ENCODE measurements around the gene MTA3.
A peak's percentile ranks its signal among the peaks of the same experiment; 100 is the strongest.
"Not testable (repeated sequence)": the region's sequence is repeated elsewhere in the genome, so short reads cannot be mapped to it uniquely, and the experiment has no call there.

Gene MTA3

DNA sequence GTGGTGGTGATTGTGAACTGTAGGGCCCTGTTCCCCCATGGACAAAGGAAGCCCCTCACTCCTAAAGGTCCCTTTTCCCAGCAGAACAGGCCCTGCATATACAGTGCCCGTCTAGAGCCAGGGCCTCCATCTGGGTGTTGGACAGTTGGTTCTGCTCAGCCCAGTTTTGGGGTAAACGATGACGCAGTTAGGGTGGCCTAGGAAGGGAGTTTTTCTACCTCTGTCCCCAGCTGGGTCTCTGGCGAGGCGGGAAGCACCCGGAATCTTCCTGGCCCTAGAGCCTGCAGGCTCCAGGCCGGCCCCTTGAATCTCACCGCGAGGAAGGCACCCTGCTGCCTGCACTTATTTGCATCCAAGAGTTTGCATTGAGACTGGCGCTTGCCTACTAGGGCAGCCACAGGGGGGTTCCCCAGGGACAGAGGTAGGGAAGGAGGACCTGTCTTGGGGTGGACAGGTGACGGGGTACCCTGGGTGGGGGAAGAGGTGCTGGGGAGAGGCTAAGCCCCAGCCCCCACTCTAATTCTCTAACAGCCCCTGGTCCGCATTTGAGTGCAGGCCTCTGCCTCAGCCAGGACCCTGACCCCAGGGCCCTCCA lies 529 bp upstream of the MTA3 start:
- peak; percentile 77 for DNase-seq (ENCODE audit: low spot score)

DNA sequence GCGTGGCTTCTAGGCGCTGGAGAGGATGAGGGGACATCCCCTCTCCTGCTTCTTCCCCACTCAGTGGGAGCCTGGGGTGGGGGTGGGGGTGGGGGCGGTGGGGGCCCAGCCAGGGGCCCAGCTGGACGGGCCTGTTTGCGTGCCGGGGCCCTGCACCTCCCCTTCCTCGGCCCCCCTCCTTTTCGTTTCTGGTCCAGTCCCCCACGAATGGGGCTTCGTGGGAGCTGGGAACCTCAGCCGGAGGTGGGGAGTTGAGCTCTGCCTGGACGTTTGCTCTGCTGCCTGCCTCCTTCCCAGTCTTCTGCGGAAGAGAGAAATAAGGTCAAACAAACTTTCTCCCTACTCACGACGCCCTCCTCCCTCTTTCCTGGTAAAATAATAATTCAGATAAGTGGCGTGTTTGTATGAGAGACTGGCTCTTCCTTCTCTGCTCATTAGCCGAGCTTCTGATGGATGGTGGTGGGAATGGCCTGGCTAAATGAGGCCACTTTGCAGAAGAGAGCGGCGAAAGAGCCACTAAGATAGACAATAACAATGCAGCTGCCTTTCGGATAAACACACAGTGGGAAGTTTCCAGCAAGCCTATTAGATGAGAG lies 782 bp downstream of the MTA3 start:
- peak; percentile 34 for DNase-seq (ENCODE audit: low spot score)

DNA sequence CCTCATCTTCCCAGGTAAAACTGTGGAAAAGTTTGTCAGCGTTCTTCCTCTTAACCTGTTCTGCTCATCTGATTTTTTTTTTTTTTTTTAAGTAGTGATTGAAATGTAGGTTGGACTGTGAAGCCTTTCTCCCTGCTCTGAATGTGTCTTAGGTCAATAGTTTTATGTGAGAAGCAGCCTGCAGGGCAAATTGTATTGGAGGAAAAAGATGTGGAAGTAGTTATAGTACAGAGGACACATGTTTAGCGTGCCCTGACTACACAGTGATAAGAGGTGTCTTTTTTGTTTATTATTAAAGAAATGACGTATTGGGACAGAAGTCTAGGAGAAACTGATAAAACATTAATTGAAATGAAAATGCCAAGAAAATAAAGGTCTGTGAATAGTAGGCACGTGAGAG lies 1.5 kb downstream of the MTA3 start:
- DNase-seq (ENCODE audit: low spot score): peak; percentile 38

DNA sequence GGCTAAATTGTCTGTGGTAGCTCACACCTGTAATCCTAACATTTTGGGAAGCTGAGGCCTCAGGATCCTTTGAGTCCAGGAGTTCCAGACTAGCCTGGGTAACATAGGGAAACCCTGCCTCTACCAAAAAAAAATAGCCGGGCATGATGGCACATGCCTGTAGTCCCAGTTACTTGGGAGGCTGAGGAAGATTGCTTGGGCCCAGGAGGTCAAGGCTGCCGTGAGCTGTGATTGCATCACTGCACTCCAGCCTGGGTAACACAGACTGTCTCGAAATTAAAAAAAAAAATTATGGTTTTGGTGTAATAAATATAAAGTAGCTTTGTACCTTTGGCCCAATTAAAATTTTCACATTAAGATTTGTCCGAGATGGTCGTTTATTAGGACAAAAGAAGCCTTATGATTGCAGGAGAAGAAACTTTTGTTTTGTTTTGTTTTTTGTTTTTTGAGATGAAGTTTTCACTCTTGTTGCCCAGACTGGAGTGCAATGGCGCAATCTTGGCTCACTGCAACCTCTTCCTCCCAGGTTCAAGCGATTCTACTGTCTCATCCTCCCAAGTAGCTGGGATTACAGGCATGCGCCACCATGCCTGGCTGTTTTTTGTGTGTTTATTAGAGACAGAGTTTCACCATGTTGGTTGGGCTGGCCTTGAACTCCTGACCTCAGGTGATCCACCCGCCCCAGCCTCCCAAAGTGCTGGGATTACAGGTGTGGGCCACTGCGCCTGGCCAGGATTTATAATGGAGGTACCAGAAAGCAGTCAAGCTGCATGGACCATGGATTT lies 4.1 kb downstream of the MTA3 start:
- no peak for DNase-seq (ENCODE audit: low spot score)

DNA sequence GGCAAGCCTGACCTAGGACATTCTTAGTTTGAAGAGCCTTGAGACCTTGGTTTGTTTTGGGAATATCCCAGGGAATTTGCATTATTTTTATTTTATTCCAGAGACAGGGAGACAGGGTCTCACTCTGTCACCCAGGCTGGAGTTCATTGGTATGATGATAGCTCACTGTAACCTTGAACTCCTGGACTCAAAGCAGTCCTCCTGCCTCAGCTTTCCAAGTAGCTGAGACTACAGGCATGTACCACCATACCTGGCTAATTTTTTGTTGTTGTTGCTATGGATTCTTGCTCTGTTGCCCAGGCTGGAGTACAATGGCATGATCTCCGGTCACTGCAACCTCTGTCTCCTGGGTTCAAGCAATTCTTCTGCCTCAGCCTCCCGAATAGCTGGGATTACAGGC lies 4.8 kb downstream of the MTA3 start:
- DNase-seq (ENCODE audit: low spot score): no peak

DNA sequence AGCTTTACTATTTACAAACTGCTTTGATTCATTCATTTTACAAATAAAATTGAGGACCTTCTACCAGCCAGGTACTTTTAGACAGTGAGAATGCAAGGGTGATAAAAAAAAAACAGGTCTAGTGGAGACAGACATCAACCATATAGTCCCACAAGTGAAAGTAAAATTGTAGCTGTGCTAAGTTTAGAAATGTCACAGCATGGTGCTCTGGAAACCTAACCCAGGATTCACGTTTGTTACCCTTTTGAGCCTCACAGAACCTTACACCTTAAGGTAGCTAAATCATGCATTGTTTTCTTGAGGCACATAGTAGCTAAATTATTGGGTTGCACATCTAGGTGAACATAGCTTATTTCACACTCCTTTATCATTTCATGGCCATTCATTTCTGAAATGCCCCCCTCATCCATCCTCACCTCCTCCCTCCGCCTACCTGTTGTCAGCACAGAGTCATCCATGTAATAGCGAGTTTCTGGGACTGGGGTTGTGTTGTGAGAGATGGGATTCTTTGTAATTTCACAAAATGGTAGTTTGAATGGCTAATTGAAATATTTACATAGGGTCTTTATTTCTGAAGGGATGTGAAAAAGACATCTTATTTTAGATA lies 7.1 kb downstream of the MTA3 start:
- DNase-seq (ENCODE audit: low spot score): no peak

DNA sequence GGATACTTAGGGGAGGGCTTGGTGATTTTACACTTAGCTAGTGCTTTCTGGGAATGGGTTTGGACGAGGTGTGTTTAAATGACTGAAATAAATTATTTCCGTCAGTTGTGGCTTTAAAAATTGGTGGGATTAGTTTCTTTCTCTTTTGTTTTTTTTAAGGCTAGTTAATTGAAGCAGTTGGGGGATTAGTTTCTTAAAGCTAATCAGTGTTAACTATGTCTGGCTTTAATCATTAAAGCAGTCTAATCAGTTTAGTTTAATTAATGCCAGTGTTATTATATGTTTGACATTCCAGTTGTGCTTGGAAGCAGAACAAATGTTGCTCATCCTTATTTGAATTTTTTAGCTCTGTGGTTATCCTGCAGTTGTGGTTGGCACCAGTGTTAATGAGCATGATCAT lies 10.2 kb downstream of the MTA3 start:
- DNase-seq (ENCODE audit: low spot score): no peak

DNA sequence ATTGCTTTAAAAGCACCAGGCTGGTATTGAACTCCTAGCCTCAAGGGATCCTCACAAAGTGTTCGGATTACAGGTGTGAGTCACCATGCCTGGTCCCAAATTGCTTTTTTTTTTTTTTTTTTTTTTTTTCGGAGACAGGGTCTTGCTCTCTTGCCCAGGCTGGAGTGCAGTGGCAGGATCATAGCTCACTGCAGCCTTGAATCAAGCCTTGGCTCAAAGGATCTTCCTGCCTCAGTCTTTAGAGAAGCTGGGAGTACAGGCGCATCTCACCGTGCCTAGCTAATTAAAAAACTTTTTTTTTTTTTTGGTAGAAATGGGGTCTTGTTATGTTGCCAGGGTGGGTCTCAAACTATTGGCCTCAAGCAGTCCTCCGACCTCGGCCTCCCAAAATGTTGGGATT lies 12.8 kb downstream of the MTA3 start:
- no peak for DNase-seq (ENCODE audit: low spot score)

DNA sequence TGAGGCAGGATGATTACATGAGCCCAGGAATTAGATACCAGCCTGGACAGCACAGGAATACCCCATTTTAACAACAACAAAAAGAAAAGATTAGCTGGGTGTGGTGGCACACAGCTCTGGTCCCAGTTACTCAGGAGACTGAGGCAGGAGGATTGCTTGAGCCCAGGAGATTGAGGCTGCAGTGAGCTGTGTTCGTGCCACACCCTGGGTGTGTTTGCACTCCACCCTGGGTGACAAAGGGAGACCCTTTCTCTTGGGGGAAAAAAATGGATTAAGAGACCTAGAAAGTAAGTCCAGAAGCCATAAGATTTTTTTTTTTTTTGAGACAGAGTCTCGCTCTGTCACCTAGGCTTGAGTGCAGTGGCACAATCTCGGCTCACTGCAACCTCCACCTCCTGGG lies 16.2 kb downstream of the MTA3 start:
- not testable (repeated sequence) for DNase-seq (ENCODE audit: low spot score)

DNA sequence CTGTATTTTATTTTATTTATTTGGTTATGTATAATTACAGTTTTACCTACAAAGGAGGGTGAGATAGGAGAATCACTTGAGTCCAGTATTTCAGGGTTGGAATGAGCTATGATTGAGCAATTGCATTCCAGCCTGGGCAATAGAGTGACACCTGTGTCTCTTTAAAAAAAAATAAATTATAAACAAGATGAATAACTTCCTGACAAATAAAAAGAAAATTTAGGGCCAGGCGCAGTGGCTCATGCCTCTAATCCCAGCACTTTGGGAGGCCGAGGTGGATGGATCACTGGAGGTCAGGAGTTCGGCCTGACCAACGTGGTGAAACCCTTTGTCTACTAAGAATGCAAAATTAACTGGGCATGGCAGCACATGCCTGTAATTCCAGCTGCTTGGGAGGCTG lies 17.3 kb downstream of the MTA3 start:
- no peak for DNase-seq (ENCODE audit: low spot score)

DNA sequence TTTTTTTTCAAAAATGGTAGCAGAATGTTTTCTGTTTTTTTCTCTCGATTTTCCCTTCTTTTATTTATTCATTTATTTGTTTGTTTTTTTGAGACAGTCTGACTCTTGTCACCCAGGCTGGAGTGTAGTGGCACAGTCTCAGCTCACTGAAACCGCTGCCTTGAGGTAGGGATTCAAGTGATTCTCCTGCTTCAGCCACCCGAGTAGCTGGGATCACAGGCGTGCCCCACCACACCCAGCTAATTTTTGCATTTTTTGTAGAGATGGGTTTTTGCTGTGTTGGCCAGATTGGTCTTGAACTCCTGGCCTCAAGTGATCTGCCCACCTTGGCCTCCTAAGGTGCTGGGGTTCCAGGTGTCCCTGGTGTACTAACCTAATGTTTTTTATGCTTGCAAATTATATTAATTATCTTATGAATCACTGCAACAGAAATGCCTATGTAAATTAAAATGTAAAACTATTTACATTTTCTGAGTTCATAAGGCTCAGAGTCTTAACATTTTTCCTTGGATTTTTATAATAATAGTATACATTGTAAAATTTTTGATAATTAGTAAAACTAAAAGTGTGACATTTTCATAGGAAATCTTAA lies 19.2 kb downstream of the MTA3 start:
- no peak for DNase-seq (ENCODE audit: low spot score)

DNA sequence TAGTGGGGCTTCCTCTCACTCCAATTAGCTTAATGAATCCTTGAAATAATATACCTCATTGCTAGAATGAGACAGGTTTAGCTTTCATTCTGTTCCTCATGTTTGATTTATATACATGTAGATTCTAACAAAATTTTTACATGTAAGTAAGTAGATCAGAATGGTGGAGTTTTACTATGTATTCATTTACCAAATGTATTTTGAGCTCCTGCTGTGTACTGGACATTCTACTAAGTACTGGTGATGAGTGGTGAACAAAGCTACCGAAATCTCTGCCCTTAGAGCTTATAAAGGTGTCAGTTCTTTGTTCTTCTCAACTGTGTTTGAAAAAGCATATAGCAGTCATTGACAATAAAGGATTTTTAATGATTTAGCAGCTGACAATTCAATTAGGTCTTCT lies 19.7 kb downstream of the MTA3 start:
- no peak for DNase-seq (ENCODE audit: low spot score)

DNA sequence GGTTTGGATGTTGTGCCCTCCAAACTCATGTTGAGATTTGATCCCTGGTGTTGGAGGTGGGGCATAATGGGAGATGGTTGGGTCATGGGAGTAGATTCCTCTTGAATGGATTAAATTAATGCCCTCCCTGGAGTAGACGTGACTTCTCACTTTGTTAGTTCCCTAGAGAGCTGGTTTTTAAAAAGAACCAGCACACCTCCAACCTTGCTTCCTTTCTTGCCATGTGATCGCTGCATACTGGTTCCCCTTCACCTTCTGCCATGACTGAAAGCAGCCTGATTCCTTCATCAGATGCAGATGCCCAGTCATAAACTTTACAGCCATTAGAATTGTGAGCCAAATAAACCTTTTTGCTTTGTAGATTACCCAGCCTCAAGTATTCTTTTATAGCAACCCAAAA lies 21.7 kb downstream of the MTA3 start:
- DNase-seq (ENCODE audit: low spot score): no peak

DNA sequence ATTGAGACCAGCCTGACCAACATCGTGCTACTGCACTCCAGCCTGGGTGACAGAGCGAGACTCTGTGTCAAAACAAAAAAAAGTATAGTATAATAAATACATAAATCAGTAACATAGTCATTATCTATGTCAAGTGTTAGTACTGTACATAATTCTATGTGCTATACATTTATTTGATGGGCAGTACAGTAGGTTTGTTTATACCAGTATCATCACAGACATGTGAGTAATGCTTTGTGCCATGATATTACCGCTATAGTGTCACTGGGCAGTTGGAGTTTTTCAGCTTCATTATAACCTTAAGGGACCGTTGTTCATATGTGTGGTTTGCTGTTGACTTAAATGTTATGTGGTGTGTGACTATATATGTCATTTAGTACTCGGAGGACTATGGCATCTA lies 24.9 kb downstream of the MTA3 start:
- no peak for DNase-seq (ENCODE audit: low spot score)

DNA sequence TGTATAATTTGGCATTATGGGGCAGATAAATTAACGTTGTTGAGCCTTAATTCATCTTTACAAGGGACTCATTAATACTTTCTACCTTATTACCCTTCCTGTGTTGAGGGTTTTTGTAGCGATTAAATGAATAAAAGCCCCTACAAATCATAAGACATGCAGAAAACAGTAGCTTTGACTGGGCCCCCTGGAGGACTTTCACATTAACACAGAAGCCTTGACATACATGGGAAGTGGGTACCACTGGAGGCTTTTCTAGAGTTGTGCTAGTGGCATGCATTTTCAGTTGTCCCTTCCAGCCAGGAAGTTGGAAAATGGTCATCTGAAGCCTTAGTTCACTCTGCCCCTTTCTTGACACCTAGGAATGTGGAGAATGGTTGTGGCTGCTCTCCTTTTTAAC lies 30.2 kb downstream of the MTA3 start:
- peak; percentile 47 for DNase-seq (ENCODE audit: low spot score)

DNA sequence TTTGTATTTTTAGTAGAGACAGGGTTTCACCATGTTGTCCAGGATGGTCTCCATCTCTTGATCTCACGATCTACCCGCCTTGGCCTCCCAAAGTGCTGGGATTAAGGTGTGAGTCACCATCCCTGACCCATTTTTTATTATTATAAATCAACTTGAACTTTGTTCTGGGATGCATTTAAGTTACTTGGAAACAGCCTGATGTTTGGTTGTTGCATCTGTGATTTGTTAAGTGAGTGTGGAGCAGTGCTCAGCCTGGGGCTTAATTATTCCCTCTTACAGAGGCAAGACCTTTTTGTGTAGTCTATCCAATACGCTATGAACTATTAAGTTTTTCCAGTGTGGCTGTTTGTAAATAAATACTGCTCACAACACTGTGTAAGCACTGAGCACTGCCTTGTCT lies 32.6 kb downstream of the MTA3 start:
- no peak for DNase-seq (ENCODE audit: low spot score)

DNA sequence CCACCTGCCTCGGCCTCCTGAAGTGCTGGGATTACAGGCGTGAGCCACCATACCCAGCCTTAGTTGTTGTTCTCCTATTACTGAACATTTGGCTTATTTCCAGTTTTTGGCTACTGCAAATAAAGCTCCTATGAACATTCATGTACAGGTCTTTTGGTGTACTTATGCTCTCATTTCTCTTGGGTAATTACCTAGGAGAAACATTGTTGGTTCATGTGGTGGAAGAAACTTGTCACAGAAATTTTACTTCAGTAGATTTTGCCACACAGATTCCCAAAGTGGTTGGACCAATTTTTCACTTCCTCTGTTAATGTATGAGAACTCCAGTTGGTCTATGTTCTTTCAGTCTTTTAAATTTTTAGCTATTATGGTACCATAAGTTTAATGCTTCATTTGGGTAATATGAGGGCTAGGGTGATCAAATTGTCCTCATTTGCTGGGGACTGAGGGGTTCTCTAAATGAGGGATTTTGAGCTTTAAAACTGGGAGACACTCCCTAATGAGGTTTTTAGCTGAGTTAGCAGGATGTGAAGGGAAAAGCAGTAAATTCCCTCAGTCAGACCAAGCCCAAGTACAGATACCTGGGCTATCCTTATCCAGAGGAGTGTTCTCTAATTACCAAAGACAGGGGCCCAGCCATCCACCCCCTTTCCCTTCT lies 33.9 kb downstream of the MTA3 start:
- DNase-seq (ENCODE audit: low spot score): no peak

DNA sequence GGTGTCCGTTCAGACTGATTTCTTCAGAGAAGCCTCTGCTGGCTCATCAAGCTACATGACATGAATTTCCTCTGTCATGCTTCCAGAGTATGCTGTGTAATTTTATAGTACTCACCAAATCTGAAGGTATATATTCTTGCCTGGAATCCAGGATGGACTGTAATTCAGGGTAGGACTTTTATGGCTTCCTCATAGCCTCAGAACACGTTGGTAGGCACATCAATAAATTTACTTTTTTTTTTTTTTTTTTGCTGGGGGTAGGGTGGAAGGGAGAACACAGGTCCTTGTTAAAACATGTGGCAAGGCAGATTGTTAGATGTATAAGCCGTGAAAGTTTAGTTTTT lies 34.4 kb downstream of the MTA3 start:
- no peak for DNase-seq (ENCODE audit: low spot score)

DNA sequence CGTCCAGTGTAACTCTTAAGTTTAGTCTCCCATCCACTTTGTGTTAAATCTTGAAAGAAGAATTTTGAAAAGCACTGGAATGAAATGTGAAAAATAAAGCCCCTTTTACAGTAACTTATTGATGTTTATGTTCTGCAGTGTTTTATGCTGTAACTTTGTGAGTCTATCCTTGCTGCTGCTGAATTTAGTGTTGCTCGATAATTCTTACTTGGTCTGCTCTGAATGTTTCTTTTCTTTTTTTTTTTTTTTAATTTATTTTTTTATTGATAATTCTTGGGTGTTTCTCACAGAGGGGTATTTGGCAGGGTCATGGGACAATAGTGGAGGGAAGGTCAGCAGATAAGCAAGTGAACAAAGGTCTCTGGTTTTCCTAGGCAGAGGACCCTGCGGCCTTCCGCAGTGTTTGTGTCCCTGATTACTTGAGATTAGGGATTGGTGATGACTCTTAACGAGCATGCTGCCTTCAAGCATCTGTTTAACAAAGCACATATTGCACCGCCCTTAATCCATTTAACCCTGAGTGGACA lies 36.0 kb downstream of the MTA3 start:
- DNase-seq (ENCODE audit: low spot score): not testable (repeated sequence)

DNA sequence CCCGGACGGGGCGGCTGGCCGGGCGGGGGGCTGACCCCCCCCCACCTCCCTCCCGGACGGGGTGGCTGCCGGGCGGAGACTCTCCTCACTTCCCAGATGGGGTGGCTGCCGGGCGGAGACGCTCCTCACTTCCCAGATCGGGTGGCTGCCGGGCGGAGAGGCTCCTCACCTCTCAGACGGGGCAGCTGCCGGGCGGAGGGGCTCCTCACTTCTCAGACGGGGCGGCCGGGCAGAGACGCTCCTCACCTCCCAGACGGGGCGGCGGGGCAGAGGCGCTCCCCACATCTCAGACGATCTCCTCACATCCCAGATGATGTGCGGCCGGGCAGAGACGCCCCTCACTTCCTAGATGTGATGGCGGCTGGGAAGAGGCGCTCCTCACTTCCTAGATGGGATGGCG lies 37.7 kb downstream of the MTA3 start:
- DNase-seq (ENCODE audit: low spot score): not testable (repeated sequence)

DNA sequence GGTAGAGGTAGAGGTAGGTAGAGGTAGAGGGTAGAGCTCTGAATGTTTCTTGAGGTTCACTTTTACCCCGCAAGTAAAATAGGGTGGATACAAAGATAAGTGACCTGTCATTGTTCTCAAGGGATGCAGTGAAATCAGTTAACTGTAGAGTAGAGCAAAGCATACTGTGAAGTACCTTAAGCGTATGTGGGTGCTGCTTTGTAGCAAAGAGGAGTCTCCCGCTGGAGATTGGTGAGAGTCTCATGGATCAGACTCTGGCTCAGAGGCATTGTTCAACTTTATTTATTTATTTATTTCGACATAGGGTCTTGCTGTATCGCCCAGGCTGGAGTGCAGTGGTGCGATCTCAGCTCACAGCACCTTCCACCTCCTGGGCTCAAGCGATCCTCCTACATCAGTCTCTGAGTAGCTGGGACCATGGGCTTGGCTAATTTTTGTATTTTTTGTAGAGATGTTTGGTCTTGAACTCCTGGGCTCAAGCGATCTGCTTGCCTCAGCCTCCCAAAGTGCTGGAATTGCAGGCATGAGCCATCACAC lies 38.7 kb downstream of the MTA3 start:
- DNase-seq (ENCODE audit: low spot score): no peak

All from NAMALWA (cell line).